K562 (cell line): ENCODE measurements around the gene CDK5R1. TPM values are rescaled to one million over a fixed set of nuclear protein-coding genes. Genes with fewer than 3 reads are reported as not detected.

ENCODE experiments used
- ATAC-seq: fragments of 200-7000 bp; cut with Tn5 transposase; 3 replicates; pipeline ENCODE4 v1.9.1; 2020; ENCODE audit warnings: moderate library complexity
- BruUV-seq: library from RNA; stranded (reverse); fragments of 400-500 nt; replicated peaks from 2 replicates; lab custom pipeline; 2021; lab: Mats Ljungman, UMichigan
- CTCF ChIA-PET: fragments of 300-600 bp; formaldehyde crosslinking; extraction: SDS; loops from one replicate; lab custom pipeline; 2021; ENCODE audit warnings: low intra/inter-chr PET ratio; lab: Yijun Ruan, JAX
- POLR2A ChIA-PET: fragments of 300-600, 350-650 bp; sonication (Branson Sonifier 250); formaldehyde crosslinking; extraction: SDS; loops from one replicate; lab custom pipeline; 2021; ENCODE audit warnings: antibody characterized with exemption, inconsistent platforms; lab: Yijun Ruan, JAX
- DNase-seq, 4 experiments: peaks; one replicate each; pipeline versions ENCODE4 v3.0.0 to v3.0.0-alpha.2; 2011 to 2018; ENCODE audit warnings: low spot score in 3 of 4, mixed read lengths in 3 of 4; ENCODE audit errors: extremely low read depth in 1 of 4
- FAIRE-seq: peaks from 2 replicates; lab custom pipeline; 2011; peaks lifted over from hg19 to GRCh38; lab: Jason Lieb, UNC
- H2AFZ ChIP-seq: 2 replicates; pipeline ENCODE4 v1.6.0; 2011; ENCODE audit warnings: low read depth, low read length, control low read depth, inconsistent platforms
- H3K27ac ChIP-seq: fragments of 200-600 bp; 3 replicates; pipeline ENCODE4 v1.8.0; 2011; ENCODE audit warnings: low read depth, mild to moderate bottlenecking, control low read depth, inconsistent platforms, low read length, moderate library complexity, mixed read lengths; ENCODE audit errors: extremely low read depth
- H3K27me3 ChIP-seq, 2 experiments: fragments of 300-600 bp in 1 of 2; 2 replicates in 1 of 2; 3 replicates in 1 of 2; pipeline versions ENCODE4 v1.6.0 to v1.8.0; 2011; ENCODE audit warnings: inconsistent platforms in 2 of 2, low read length in 2 of 2, mild to moderate bottlenecking in 1 of 2, mixed read lengths in 1 of 2, moderate library complexity in 1 of 2; ENCODE audit not compliant: control insufficient read depth in 2 of 2, insufficient read depth in 2 of 2
- H3K36me3 ChIP-seq: fragments of 300-600 bp; 3 replicates; pipeline ENCODE4 v1.8.0; 2011; ENCODE audit warnings: mild to moderate bottlenecking, low read length, inconsistent platforms; ENCODE audit not compliant: control insufficient read depth, insufficient read depth
- H3K4me1 ChIP-seq, 2 experiments: fragments of 200-600 bp in 1 of 2; replicated peaks in 1 of 2; 2 replicates in 1 of 2; 3 replicates in 1 of 2; pipeline versions ENCODE4 v1.5.1 to v1.8.0; 2011; ENCODE audit warnings: inconsistent platforms in 2 of 2, low read length in 2 of 2, mild to moderate bottlenecking in 1 of 2, mixed read lengths in 1 of 2, moderate library complexity in 1 of 2; ENCODE audit not compliant: control insufficient read depth in 2 of 2, insufficient read depth in 2 of 2
- H3K4me2 ChIP-seq: 2 replicates; pipeline ENCODE4 v1.6.1; 2011; ENCODE audit warnings: low read length, control low read depth, inconsistent platforms, mixed read lengths; ENCODE audit not compliant: insufficient read depth
- H3K4me3 ChIP-seq: fragments of 200-600 bp; sonication (generic), shearing (Covaris generic); 2 replicates; pipeline ENCODE4 v1.5.1; 2016; ENCODE audit warnings: control low read depth, inconsistent platforms
- H3K79me2 ChIP-seq: fragments of 200-600 bp; 3 replicates; pipeline ENCODE4 v1.8.0; 2011; ENCODE audit warnings: low read length, inconsistent platforms; ENCODE audit not compliant: control insufficient read depth, insufficient read depth
- H3K9ac ChIP-seq, 2 experiments: 2 replicates each; pipeline versions ENCODE4 v1.6.0 to v1.6.1; 2011; ENCODE audit warnings: low read depth in 2 of 2, low read length in 2 of 2, control low read depth in 1 of 2, inconsistent platforms in 1 of 2, mild to moderate bottlenecking in 1 of 2, mixed read lengths in 1 of 2; ENCODE audit not compliant: insufficient read depth in 1 of 2
- H3K9me1 ChIP-seq: one replicate; pipeline ENCODE4 v1.6.0; 2011; ENCODE audit warnings: inconsistent platforms, mild to moderate bottlenecking, low read length, moderate library complexity; ENCODE audit not compliant: control insufficient read depth, insufficient read depth
- H3K9me3 ChIP-seq: replicated peaks from 2 replicates; pipeline ENCODE4 v1.5.1; 2011; ENCODE audit warnings: low read depth, low read length, inconsistent platforms; ENCODE audit not compliant: control insufficient read depth, insufficient read depth
- H4K20me1 ChIP-seq: replicated peaks from 2 replicates; pipeline ENCODE4 v1.6.1; 2011; ENCODE audit warnings: low read length, inconsistent platforms, mixed read lengths; ENCODE audit not compliant: control insufficient read depth, insufficient read depth
- DMBX1 ChIP-seq: fragments of 250-450 bp; sonication (Bioruptor Pico); IDR thresholded peaks from 2 replicates; pipeline ENCODE4 v1.8.0; 2022; ENCODE audit warnings: inconsistent platforms, mild to moderate bottlenecking, moderate library complexity, borderline replicate concordance
- HINFP ChIP-seq: fragments of 450-650 bp; conservative IDR thresholded peaks from 2 replicates; pipeline ENCODE4 v1.6.1; 2016; ENCODE audit warnings: missing genetic modification characterization, low read depth, mild to moderate bottlenecking, control low read depth, missing compliant biosample characterization
- SP2 ChIP-seq: IDR thresholded peaks from 2 replicates; pipeline ENCODE4 v1.6.1; 2011; ENCODE audit warnings: mild to moderate bottlenecking, low read depth, low read length, moderate library complexity; ENCODE audit not compliant: poor library complexity, severe bottlenecking; ENCODE audit errors: extremely low read depth
- ZKSCAN3 ChIP-seq: fragments of 250-450 bp; sonication (Bioruptor Pico); IDR thresholded peaks from 2 replicates; pipeline ENCODE4 v1.4.0; 2020
- ZNF124 ChIP-seq: sonication (generic); formaldehyde crosslinking; IDR thresholded peaks from 2 replicates; pipeline ENCODE4 v1.8.1; 2022; ENCODE audit warnings: missing genetic modification reagents
- in situ Hi-C: fragments of 300-500 bp; cut with MboI; formaldehyde crosslinking; loops from 4 replicates; pipeline ENCODE4 v1.15.0; 2018; ENCODE audit warnings: inconsistent platforms, mixed read lengths
- intact Hi-C: fragments of 100-400 bp; cut with micrococcal nuclease; formaldehyde crosslinking; loops from 2 replicates; pipeline ENCODE4 v1.14.2; 2022
- polyA plus RNA-seq, 8 experiments: library from polyadenylated mRNA; depleted of rRNA in 4 of 8; stranded (reverse) in 5 of 8; unstranded in 3 of 8; fragments of >200 nt; fragmentation: Nextera tagmentation in 2 of 8; fragmentation: Illumina TruSeq in 1 of 8; extraction: Ambion mirVana in 2 of 8; extraction: Trizol in 1 of 8; gene quantifications; 2 replicates each; pipeline versions ENCODE4 v1.2.1 to v1.2.3, GENCODE V29; 2011 to 2014; ENCODE audit warnings: inconsistent platforms in 1 of 8, missing spikeins in 1 of 8
- total RNA-seq, 7 experiments: library from RNA; depleted of rRNA in 6 of 7; stranded (reverse); fragments of >200 nt in 6 of 7; fragmentation: Illumina TruSeq in 2 of 7; extraction: Trizol in 2 of 7; gene quantifications; 2 replicates each; pipeline versions ENCODE4 v1.2.1 to v1.2.3, GENCODE V29; 2011 to 2021; ENCODE audit warnings: low replicate concordance in 1 of 7

CDK5R1 gene
- total and polyA plus RNA-seq, 9 of the 15 experiments (the other 6 are each of a cell fraction or from before 2014, with no cell fraction given) = 0.10 to 4.8 (median 2.3) TPM

GRCh38 chr17:32458371-32458770 lies 28.4 kb upstream of the CDK5R1 start:
- ChIA-PET CTCF (no interaction called here), POLR2A (interaction anchor here (1.3 kb wide), 1 partner anchor 10 kb away, joined by 3 read pairs; no protein-coding TSS in a partner anchor)
- Histone ChIP-seq H4K20me1 (peaks cover 6% of the 10 kb centered on the region; the same call in 1 of the 2 replicates), H2AFZ (no peak overlapping the region), H3K27ac (no peak overlapping the region), H3K27me3 (no peaks in the 10 kb centered on the region), H3K36me3 (peaks cover 89% of the 10 kb centered on the region), H3K4me2 (no peak overlapping the region), H3K9me1 (no peaks in the 10 kb centered on the region), H3K79me2 (peaks cover 64% of the 10 kb centered on the region), H3K4me1 (peaks cover 0 to 2% of the 10 kb centered on the region in 2 experiments; a peak in 1 of 5 replicates), H3K4me3 (no peak overlapping the region), H3K9me3 (no peaks in the 10 kb centered on the region), H3K9ac (no peak overlapping the region)
- TF ChIP-seq ZNF124 (CRISPR knock-in tag) = no peak
- no peak for TF ChIP-seq HINFP (tag)
- TF ChIP-seq ZKSCAN3 (CRISPR knock-in tag) = no peak
- no peak for TF ChIP-seq SP2
- TF ChIP-seq DMBX1 (CRISPR knock-in tag) = no peak
- intact Hi-C loops = no loop called here
- ATAC-seq = no peak
- FAIRE-seq = no peak
- no TSS peak for BruUV-seq
- no peak for DNase-seq
- in situ Hi-C loops = no loop called here
